HUES48 (cell line): ENCODE results near the gene DYNC1LI1.
"Not testable (repeated sequence)": the region's sequence is repeated elsewhere in the genome, so short reads cannot be mapped to it uniquely, and the experiment has no call there.

ENCODE experiments used
- H3K27ac ChIP-seq: one replicate; pipeline ENCODE4 v1.7.0; 2013; ENCODE audit warnings: low read depth, low read length, inconsistent platforms
- H3K27me3 ChIP-seq: 2 replicates; pipeline ENCODE4 v1.6.1; 2013; ENCODE audit warnings: mild to moderate bottlenecking, low read length; ENCODE audit not compliant: control insufficient read depth, insufficient read depth
- H3K36me3 ChIP-seq: 2 replicates; pipeline ENCODE4 v1.6.1; 2013; ENCODE audit warnings: low read length; ENCODE audit not compliant: control insufficient read depth, insufficient read depth
- H3K4me1 ChIP-seq: 2 replicates; pipeline ENCODE4 v1.6.1; 2013; ENCODE audit warnings: mild to moderate bottlenecking, low read length; ENCODE audit not compliant: control insufficient read depth, insufficient read depth
- H3K4me3 ChIP-seq: 2 replicates; pipeline ENCODE4 v1.5.1; 2013; ENCODE audit warnings: mild to moderate bottlenecking, low read depth, low read length
- H3K9ac ChIP-seq: 2 replicates; pipeline ENCODE4 v1.6.1; 2013; ENCODE audit warnings: mild to moderate bottlenecking, low read depth, low read length, moderate library complexity
- H3K9me3 ChIP-seq: 2 replicates; pipeline ENCODE4 v1.6.1; 2013; ENCODE audit warnings: low read length; ENCODE audit not compliant: control insufficient read depth, insufficient read depth

The DYNC1LI1 gene

GRCh38 chr3:32583708-32584107 lies 13.1 kb upstream of the DYNC1LI1 start:
- H3K4me3 ChIP-seq = no peak overlapping the region
- no peaks in the 10 kb centered on the region for H3K36me3 ChIP-seq
- no peak overlapping the region for H3K9ac ChIP-seq
- H3K27me3 ChIP-seq = no peaks in the 10 kb centered on the region
- no peak overlapping the region for H3K27ac ChIP-seq
- H3K4me1 ChIP-seq = no peaks in the 10 kb centered on the region
- H3K9me3 ChIP-seq = no peaks in the 10 kb centered on the region

GRCh38 chr3:32578669-32579068 lies 8.0 kb upstream of the DYNC1LI1 start:
- not testable (repeated sequence) for H3K4me3 ChIP-seq, H3K27me3 ChIP-seq, H3K27ac ChIP-seq, H3K4me1 ChIP-seq, H3K9ac ChIP-seq, H3K9me3 ChIP-seq, H3K36me3 ChIP-seq

GRCh38 chr3:32577581-32578556 lies 7.2 kb upstream of the DYNC1LI1 start:
- Histone ChIP-seq H3K9me3 (no peaks in the 10 kb centered on the region), H3K27me3 (no peaks in the 10 kb centered on the region; the same call in 1 of the 2 replicates), H3K4me3 (no peak overlapping the region), H3K27ac (no peak overlapping the region), H3K4me1 (peaks cover 6% of the 10 kb centered on the region), H3K36me3 (no peaks in the 10 kb centered on the region), H3K9ac (no peak overlapping the region)

GRCh38 chr3:32577174-32577573 lies 6.5 kb upstream of the DYNC1LI1 start:
- H3K9ac ChIP-seq = no peak overlapping the region
- H3K27ac ChIP-seq = no peak overlapping the region
- H3K4me3 ChIP-seq = no peak overlapping the region

GRCh38 chr3:32575451-32576113 lies 4.9 kb upstream of the DYNC1LI1 start:
- Histone ChIP-seq H3K9ac (no peak overlapping the region), H3K9me3 (no peaks in the 10 kb centered on the region)

More at GRCh38 chr3:32577174-32577573, 6.5 kb upstream of the DYNC1LI1 start:
- H3K27me3 ChIP-seq = no peaks in the 10 kb centered on the region; the same call in 1 of the 2 replicates
- H3K9me3 ChIP-seq = no peaks in the 10 kb centered on the region
- peaks cover 6% of the 10 kb centered on the region for H3K4me1 ChIP-seq
- no peaks in the 10 kb centered on the region for H3K36me3 ChIP-seq

GRCh38 chr3:32571192-32571485 lies 481 bp upstream of the DYNC1LI1 start:
- peaks cover 9% of the 10 kb centered on the region for H3K36me3 ChIP-seq
- H3K27ac ChIP-seq = peak overlapping the region; percentile 100
- H3K4me3 ChIP-seq = peak overlapping the region; percentile 99
- H3K4me1 ChIP-seq = peaks cover 24% of the 10 kb centered on the region
- no peaks in the 10 kb centered on the region for H3K9me3 ChIP-seq
- H3K9ac ChIP-seq = peak overlapping the region; percentile 72
- no peaks in the 10 kb centered on the region; the same call in 1 of the 2 replicates for H3K27me3 ChIP-seq

More at GRCh38 chr3:32575451-32576113, 4.9 kb upstream of the DYNC1LI1 start:
- Histone ChIP-seq H3K4me1 (peaks cover 14% of the 10 kb centered on the region), H3K27ac (no peak overlapping the region), H3K36me3 (no peaks in the 10 kb centered on the region), H3K4me3 (no peak overlapping the region), H3K27me3 (no peaks in the 10 kb centered on the region; the same call in 1 of the 2 replicates)

- peak overlapping the region; percentile 99 for H3K4me3 ChIP-seq
- no peaks in the 10 kb centered on the region for H3K9me3 ChIP-seq
- H3K27ac ChIP-seq = peak overlapping the region; percentile 100
- H3K4me1 ChIP-seq = peaks cover 24% of the 10 kb centered on the region
- H3K27me3 ChIP-seq = no peaks in the 10 kb centered on the region
- peaks cover 16% of the 10 kb centered on the region for H3K36me3 ChIP-seq
- H3K9ac ChIP-seq = peak overlapping the region; percentile 99
These were observed 878 bp downstream of the DYNC1LI1 start for GRCh38 chr3:32569540-32570420.

- Histone ChIP-seq H3K9me3 (no peaks in the 10 kb centered on the region), H3K4me1 (peaks cover 23% of the 10 kb centered on the region), H3K4me3 (peak overlapping the region; percentile 99), H3K27ac (no peak overlapping the region), H3K27me3 (no peaks in the 10 kb centered on the region), H3K9ac (no peak overlapping the region), H3K36me3 (peaks cover 16% of the 10 kb centered on the region)
These were observed 1.7 kb downstream of the DYNC1LI1 start for GRCh38 chr3:32568953-32569352.

- no peak overlapping the region for H3K4me3 ChIP-seq
- H3K27ac ChIP-seq = no peak overlapping the region
- H3K27me3 ChIP-seq = no peaks in the 10 kb centered on the region
- H3K36me3 ChIP-seq = peaks cover 28% of the 10 kb centered on the region
- H3K4me1 ChIP-seq = peaks cover 9% of the 10 kb centered on the region; the same call in 1 of the 2 replicates
- H3K9ac ChIP-seq = no peak overlapping the region
- H3K9me3 ChIP-seq = no peaks in the 10 kb centered on the region
These were observed 6.5 kb downstream of the DYNC1LI1 start for GRCh38 chr3:32564195-32564594.

- Histone ChIP-seq H3K9me3 (no peaks in the 10 kb centered on the region), H3K36me3 (peaks cover 28% of the 10 kb centered on the region), H3K27me3 (no peaks in the 10 kb centered on the region), H3K4me3 (no peak overlapping the region), H3K9ac (no peak overlapping the region), H3K4me1 (no peaks in the 10 kb centered on the region), H3K27ac (no peak overlapping the region)
These were observed 8.0 kb downstream of the DYNC1LI1 start for GRCh38 chr3:32562640-32563039.
